HG02588 (cell line): ENCODE data around the gene CTNNA3.
"Not testable (repeated sequence)": the region's sequence is repeated elsewhere in the genome, so short reads cannot be mapped to it uniquely, and the experiment has no call there.

ENCODE experiments used
- ATAC-seq: cut with Tn5 transposase; IDR thresholded peaks from one replicate; pipeline ENCODE4 v1.9.1; 2021; ENCODE audit warnings: mild to moderate bottlenecking, moderate library complexity; ENCODE audit not compliant: unreplicated experiment

The CTNNA3 gene

DNA sequence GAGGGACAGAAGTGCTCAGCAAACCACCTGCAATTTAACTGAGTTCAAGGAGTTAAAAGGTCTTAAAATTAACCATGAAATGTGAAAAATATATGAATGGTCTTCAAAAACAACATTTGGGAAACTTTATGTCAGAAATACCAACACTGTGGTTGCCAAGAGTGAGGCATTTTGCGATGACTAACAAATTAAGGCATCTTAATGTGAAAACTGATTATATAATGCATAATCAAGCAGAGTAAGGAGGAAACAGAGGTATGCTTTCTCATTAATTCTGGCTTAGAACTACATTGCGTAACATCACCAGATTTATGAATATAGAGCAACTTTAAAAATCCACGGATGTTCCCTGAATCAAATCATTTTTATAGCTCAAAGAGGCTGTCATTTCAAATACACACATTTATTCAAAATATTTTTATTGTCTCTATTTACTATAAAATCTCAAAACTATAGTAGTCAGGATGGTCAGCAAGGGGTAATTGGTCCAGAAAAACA, 434.6 kb downstream of the CTNNA3 start:
- no peak for ATAC-seq

DNA sequence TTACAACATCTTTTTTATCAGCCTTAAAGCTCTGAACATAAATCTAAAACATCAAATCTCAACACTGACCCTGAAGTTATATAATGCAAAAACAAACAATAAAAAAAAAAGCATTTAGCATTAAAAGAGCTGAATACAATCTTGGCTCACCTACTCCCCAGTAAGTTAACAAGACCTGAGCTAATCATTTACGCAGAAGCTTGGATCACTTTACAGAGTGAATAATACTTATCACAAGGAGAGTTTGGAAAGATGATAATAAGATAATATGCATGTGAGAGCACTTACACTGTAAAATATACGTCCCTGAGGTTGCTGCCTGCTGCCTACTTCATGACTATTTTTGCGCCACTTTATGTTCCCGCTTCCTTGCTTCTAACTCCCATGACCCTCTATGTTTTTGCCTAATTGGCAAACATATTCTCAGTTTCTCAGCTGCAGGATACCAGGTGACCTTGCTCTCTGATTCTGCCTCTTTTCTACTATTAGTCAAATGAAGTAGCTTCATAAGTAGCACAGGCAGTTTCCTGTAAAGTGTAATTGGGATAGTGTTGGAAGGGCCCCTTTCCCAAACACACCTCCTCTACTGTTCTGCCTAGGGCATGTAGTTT, 436.6 kb downstream of the CTNNA3 start:
- ATAC-seq = no peak

DNA sequence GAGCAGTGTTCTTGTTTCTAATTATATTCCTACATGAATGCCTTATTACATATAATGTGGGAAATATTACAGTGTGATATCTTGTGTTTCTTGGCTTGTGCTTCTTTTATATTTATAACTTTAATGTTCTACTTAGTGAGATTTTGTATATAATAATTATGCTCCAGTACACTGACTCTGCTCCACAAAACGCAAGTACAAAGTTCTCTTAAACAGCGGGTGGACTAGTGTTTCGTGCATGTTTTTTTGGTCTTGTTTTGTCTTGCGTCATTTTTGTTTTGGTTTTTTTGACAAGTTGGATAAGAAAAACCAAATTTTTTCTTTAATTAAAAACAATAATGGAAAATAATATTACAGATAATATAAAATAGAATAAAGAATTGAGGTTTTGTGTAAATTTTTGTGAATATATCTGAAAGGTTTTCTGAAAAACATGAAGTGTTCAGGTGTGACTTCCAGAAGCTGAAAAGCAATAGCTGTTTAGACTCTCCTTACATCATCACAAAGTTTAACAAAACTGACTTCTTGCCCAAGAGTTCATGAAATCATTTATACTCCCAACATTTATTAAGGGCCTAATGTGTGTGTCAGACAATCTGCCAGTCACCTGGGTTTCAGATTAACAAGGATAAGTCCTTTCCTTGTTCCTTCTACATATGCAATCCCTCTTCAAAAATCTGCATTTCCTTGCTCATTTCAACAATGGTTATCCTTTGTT, 438.4 kb downstream of the CTNNA3 start:
- no peak for ATAC-seq

DNA sequence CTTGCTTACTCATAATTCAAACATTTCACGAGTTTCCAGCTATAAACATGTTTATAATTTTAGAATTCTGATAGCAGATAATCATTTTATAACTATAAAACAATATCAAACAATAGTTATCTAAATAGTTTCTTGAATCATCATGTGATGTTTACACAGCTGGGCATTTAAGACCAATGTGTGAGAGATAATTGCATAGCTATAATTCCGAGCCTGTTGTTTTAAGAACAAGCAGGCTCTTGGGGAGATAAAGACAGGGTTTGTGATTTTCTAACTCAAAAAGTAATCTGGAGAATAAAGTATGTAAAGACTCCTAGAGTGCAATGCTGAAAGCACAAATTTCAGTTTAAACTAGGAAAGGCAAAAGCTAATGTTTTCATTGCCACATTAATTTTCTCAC, 439.0 kb downstream of the CTNNA3 start:
- ATAC-seq = no peak

DNA sequence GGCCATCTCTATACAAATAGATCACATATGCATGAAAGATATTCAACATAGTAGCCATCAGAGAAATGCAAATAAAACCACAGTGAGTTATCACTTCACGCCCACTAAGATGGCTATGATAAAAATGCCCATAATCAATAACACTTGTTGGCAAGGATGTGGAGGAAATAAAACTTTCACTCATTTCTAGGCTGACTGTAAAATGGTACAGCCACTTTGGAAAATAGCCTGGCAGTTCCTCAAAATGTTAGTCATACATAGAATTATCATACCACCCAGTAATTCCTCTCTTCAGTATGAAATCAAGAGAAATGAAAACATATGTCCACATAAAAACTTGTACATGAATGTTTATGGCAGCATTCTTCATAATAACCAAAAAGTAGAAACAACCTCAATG, 445.3 kb downstream of the CTNNA3 start:
- ATAC-seq = no peak

DNA sequence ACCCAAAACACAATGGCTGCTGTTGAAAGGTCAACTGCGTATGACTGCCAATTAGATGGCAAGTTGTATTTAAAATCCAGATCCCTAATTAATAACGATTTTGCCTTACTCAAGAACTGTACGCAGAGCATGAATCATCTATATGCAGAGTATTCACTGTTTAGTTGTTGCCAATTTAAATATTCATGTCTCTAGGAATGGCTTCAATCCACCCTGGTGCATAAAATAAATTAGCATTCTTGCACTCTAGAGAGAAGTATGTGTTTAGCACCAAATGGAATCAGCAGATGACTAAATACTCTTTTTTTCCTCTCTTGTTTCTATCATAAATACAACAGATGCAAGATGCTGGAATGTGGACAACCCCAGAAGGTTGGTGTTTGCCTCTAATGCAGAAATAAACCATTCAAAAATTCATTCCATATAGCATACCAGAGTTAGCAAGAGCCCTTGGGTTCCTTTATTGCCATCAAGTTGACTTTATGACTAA, 449.9 kb downstream of the CTNNA3 start:
- no peak for ATAC-seq

DNA sequence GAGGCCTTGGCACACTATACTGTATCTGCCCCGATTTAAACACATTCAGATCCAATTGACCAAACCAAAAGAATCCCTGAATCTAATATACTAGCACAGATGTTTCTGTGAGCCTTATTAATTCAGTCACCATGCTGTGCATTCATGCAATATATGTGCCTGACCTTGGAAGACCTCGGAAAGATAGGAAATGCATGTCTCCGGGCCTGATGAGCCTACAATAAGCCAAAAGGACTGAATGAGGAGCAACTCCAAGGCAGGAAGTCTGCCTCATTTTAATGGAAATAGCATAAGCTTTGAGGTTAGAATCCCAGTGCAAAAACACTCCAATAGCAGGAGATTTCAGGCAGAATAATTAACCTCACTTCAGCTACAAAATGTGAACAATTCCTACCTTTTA, 453.5 kb downstream of the CTNNA3 start:
- no peak for ATAC-seq

DNA sequence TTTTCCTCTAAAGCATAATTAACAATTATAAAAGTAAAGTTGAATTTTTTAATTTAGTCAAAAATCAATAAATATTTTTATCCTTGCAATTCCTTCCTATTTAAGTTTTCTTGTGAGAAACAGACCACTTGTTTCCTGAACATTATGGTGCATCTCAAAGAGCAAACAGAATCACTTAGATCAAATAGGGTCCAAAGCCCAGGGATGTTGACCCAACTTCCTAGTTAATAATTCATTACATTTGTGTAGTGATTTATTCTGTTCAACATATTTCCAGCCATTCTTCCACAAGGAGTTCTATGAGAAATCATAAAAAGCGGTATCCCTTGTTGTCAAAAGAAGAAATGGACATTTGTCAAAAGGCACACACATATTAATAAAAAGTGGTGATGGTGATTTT, 454.5 kb downstream of the CTNNA3 start:
- ATAC-seq = no peak

DNA sequence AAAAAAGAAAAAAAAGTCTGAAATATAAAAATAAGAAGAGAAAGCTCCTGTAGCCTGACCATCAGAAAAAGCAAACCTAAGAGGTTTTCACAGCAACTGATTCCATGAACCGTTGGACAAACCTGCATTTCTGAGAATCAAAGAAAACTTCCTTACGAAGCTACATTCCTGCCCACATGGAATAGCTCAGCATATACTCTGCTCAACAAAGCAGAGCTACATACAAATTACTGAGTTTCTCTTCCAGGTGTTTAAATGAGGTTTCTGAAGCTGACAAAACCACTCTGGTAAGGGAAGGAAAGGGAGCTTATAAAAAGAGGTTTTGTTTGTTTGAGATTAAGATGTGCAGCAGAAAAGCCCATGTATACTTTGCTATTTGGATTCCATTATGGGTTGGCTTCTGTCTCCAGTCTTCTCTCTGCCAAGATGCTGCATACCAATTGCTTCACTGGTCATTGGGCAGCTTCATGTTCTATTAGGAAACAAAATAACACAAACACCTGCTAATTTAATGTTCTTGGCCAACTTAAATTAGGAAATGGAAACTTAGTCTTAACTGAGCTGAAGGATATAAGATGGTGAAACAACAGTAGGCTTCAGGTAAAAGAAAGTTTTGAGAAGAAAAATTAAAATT, 456.0 kb downstream of the CTNNA3 start:
- no peak for ATAC-seq

DNA sequence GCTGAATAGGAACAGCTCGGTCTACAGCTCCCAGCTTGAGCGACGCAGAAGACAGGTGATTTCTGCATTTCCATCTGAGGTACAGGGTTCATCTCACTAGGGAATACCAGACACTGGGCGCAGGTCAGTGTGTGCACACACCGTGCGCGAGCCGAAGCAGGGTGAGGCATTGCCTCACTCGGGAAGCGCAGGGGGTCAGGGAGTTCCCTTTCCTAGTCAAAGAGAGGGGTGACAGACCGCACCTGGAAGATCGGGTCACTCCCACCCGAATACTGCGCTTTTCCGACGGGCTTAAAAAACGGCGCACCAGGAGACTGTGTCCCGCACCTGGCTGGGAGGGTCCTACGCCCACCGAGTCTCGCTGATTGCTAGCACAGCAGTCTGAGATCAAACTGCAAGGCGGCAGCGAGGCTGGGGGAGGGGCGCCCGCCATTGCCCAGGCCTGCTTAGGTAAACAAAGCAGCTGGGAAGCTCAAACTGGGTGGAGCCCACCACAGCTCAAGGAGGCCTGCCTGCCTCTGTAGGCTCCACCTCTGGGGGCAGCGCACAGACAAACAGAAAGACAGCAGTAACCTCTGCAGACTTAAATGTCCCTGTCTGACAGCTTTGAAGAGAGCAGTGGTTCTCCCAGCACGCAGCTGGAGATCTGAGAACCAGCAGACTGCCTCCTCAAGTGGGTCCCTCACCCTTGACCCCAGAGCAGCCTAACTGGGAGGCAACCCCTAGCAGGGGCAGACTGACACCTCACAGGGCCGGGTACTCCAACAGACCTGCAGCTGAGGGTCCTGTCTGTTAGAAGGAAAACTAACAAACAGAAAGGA, 465.1 kb downstream of the CTNNA3 start:
- ATAC-seq = not testable (repeated sequence)

DNA sequence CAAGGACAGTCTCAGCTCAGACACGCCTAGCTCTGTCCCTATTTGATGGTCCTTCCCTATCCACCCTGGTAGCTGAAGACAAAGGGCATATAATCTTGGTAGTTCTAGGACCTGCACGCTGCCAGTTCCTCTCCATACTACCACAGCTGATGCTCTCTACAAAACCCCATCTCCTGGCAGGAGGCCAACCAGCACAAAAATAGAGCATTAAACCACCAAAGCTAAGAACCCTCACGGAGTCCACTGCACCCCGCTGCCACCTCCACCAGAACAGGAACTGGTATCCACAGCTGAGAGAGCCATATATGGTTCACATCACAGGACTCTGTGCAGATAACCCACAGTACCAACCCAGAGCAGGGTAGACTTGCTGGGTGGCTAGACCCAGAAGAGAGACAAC, 470.8 kb downstream of the CTNNA3 start:
- no peak for ATAC-seq

DNA sequence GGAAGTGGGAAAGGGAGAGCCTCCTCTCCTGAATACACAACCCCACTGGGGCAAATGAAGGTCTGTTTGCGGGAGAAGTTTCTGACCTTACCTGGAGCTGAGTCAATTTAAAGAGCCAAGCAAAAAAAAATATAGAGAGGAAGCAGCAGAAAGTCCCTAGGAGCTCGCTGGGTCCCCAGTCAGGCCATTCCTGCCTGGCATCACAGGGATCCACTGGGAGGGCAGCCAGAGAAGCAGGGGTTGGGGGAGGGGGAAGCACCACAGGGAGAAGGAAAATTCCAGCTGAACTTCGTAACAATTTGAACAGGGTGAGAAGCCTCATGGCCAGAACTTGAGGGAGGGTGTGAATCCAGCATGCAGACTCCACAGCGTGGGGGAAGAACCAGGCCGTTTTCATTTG, 471.4 kb downstream of the CTNNA3 start:
- no peak for ATAC-seq

DNA sequence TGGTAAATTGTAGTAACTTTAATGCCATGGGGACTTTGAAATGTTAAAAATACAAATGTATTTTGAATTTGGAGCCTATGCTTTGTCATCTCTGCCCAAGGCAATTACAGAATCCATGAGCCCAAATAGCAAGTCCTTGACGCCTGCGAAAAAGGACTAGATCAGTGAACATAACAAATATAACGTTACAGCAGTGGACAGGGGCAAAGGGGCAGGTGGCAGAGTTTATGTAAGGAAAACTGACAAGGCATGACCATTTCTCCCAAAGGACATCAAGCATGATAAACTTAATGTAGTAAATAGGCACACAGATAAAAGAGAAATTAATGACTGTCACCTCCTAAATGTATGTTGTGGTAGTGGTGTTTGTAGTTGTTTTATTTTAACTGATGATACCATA, 473.1 kb downstream of the CTNNA3 start:
- ATAC-seq = no peak

DNA sequence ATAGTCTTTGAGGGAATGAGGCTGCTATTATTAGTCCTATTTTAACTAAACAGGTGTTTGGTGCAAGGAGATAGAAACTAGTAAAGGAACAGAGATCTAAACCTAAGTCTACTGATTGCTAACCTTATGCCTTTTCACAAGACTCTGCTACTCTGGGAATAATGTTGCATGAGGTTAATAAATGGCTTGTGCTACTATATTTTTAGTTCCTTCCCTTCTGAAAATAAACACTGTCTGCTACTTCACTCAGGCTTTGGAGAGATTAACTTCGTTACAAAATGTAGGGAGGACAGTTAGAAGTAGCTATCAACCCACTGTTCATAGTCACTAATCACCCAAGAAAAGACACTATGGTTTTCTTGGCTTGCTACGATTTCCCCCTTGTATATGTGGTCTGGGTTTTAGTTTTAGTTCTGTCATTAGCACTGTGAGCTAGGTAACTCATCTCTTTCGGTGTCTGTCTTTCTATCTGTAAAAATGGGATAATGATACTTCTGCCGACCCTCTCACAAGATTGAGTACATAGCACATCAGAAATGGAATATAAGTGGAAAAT, 474.0 kb downstream of the CTNNA3 start:
- no peak for ATAC-seq

DNA sequence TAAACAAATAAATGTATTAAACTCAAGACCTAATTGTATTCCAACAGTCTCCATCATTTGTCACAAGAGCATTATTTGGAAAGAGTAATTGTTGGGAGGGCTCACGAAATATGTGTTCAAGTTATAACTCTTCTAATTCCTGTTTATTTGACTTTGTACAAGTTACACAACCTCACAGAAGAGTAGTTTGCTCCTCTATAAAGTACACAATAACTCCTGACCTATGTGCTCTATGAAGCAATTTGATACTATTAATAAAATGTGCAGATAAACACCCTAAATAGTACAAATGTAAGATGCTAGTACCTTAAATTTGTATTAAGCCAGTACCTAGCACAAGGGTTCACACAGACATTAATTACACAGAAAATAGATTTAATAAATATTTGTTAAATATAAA, 484.3 kb downstream of the CTNNA3 start:
- no peak for ATAC-seq

DNA sequence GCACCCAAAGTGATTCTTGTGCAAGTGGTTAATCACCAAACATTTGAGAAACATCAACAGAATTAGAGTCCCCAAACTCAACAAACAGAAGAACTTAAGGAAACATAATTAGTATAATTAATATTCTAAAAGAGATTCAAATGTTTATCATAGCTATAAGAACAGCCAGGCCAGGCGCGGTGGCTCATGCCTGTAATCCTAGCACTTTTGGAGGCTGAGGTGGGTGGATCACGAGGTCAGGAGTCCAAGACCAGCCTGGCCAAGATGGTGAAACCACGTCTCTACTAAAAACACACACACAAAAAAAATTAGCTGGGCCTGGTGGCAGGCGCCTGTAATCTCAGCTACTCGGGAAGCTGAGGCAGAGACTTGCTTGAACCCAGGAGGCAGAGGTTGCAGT, 488.1 kb downstream of the CTNNA3 start:
- not testable (repeated sequence) for ATAC-seq

DNA sequence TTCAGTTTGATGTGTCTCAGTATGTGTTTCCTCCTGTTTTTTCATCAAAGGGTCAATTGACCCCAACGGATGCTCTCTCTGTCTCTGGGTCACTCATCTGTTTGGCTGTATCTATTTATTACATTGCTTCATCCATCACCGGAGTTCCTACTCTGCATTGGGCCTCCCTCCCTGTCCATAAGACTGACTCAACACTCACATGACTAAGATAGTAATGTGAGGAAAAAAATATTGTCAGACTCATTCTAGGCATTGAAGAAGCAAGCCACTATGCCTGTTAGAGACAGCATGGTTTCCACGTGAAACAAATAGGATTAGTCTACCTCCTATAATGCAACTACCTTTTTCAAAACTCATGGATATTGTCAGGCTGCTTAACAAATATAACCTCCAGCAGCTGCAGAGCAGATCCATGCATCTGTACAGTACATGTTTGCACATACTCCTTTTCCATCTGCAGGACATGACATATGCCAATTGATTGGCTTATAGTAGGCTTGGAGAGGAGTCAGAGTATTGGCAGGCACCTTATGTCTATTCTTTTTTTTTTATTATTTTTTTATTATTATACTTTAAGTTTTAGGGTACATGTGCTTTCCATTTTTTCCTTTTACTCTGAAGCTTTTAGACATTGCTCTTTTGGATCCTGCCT, 495.0 kb downstream of the CTNNA3 start:
- no peak for ATAC-seq

DNA sequence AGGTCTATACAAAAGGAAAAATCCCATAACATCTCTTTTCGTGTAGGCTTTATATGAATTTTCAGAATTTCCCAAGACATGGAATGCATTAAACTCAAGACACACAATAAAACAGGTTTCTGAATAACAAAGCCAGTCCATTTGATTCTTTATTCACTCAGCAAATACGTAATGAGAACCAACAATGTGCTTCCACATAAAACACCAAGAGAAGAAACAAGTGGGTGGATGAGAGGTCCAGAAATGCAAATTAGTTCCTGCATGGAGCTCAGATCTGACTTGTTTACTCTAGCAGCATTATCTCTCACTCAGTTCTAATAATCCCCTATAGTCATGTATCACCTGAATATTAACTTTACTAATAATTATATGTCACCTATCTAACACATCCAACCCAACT, 520.6 kb downstream of the CTNNA3 start:
- ATAC-seq = no peak

DNA sequence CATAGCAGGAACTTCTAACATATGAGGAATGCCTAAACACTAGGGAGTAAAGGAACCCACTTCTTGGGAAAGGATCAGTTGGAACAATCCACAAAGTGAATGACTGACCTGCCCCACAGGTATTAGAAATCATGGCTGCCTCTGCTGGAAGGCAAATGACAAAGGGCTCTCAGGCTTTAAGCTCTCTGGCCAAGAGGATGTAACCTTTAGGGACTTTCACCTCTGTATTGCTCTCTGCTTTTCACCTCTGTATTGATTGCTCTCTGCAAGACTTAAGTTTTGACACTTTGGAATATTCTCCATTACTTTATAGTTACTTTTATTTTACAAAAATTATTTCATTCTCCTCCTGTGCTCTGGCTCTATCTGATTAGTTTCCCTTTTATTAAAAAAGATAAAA, 522.2 kb downstream of the CTNNA3 start:
- ATAC-seq = no peak

DNA sequence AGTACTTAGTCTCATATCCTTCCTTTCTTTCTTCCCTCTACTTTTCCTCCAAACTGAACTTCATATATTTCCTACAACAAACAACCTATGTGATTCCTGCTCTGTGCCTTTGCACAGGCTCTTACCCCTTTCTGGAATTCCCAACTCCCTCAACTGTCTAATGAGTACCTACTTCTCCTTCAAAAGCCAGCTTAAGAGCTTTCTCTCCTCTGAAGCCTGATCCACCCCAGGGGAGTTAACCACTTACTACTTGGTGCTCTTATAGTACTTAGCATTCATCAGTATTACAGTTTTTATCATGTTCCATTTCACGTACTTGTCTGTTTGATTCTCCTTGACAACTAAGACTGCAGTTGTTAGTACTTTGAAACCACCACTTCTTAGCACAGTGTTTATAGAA, 524.0 kb downstream of the CTNNA3 start:
- ATAC-seq = no peak
